GM12891 (cell line): ENCODE results near the gene INPP5F.

Experiments used
- PAX5 ChIP-seq: IDR thresholded peaks from 2 replicates; pipeline ENCODE4 v1.6.1; 2011; ENCODE audit warnings: low read length, moderate library complexity, mild to moderate bottlenecking; ENCODE audit not compliant: insufficient read depth, severe bottlenecking
- POLR2A ChIP-seq: IDR thresholded peaks from 2 replicates; pipeline ENCODE4 v1.6.1; 2011; ENCODE audit warnings: low read depth, low read length, control low read depth
- POLR2AphosphoS5 ChIP-seq: IDR thresholded peaks from 2 replicates; pipeline ENCODE4 v1.6.1; 2011; ENCODE audit warnings: low read depth, low read length, control low read depth
- POU2F2 ChIP-seq: IDR thresholded peaks from 2 replicates; pipeline ENCODE4 v1.6.1; 2011; ENCODE audit warnings: low read depth, mild to moderate bottlenecking, control low read depth, low read length, moderate library complexity
- TAF1 ChIP-seq: IDR thresholded peaks from 2 replicates; pipeline ENCODE4 v1.6.1; 2011; ENCODE audit warnings: low read depth, low read length, control low read depth

GRCh38 chr10:119849031-119849789 lies 123.4 kb downstream of the INPP5F start:
- TF ChIP-seq TAF1 (no peak), POLR2A (no peak), POU2F2 (no peak), POLR2AphosphoS5 (no peak), PAX5 (no peak)
